ENCODE data around the gene OR2A5. TPM values are rescaled to one million over a fixed set of nuclear protein-coding genes. Genes with fewer than 3 reads are reported as not detected.

Gene OR2A5
- total and polyA plus RNA-seq, 2 donors (not counting 1 experiment from before 2014, with no cell fraction given), result not detected

- no peaks in the 10 kb centered on the region for H3K36me3 ChIP-seq (replicated peaks in 1 of 2; ENCODE audit: control extremely low read depth in 1 of 2, control insufficient read depth in 1 of 2, extremely low read depth in 1 of 2, insufficient read depth in 2 of 2, low read length in 1 of 2)
- H2AFZ ChIP-seq (ENCODE audit: insufficient read depth, low read depth, low read length, poor library complexity, severe bottlenecking), result peak overlapping the region; percentile 5
- no peaks in the 10 kb centered on the region for H3K9me3 ChIP-seq (ENCODE audit: control extremely low read depth in 1 of 3, control insufficient read depth in 2 of 3, insufficient read depth in 1 of 3, low read length in 2 of 3)
- H3K4me3 ChIP-seq (ENCODE audit: control extremely low read depth in 1 of 5, extremely low read depth in 1 of 5, insufficient read depth in 1 of 5, low read depth in 2 of 5, low read length in 4 of 5), result no peak overlapping the region
- Mint-ChIP-seq H3K27ac (no peak overlapping the region), H3K27me3 (no peaks in the 10 kb centered on the region), H3K4me1 (no peaks in the 10 kb centered on the region), H3K9me3 (ENCODE audit: insufficient read depth) (no peaks in the 10 kb centered on the region), H3K4me3 (no peak overlapping the region)
- H3K4me1 ChIP-seq (ENCODE audit: control insufficient read depth in 2 of 2, insufficient read depth in 2 of 2, low read length in 2 of 2), result no peaks in the 10 kb centered on the region
- DNase-seq (peak; percentile 6), ATAC-seq (ENCODE audit: low read depth) (no peak)
- ChIA-PET POLR2A (no interaction called here), CTCF (no interaction called here)
- H3K79me2 ChIP-seq (ENCODE audit: control insufficient read depth, insufficient read depth, low read length), result no peaks in the 10 kb centered on the region
- no peak overlapping the region for H3K27ac ChIP-seq (ENCODE audit: low read length in 2 of 2)
- intact Hi-C loops (cut with micrococcal nuclease), result no loop called here
- H3K4me2 ChIP-seq (replicated peaks; ENCODE audit: low read depth, low read length, poor library complexity, severe bottlenecking), result no peak overlapping the region
- no peaks in the 10 kb centered on the region for H4K20me1 ChIP-seq (ENCODE audit: control insufficient read depth, insufficient read depth, low read length, poor library complexity, severe bottlenecking)
- 53% methylated on average over 3 of the region's 3 CpGs for WGBS (ENCODE audit: insufficient coverage)
- H3K27me3 ChIP-seq (replicated peaks in 1 of 4; ENCODE audit: control extremely low read depth in 1 of 4, control insufficient read depth in 3 of 4, insufficient read depth in 4 of 4, low read length in 3 of 4), result no peaks in the 10 kb centered on the region
- no peak for TF ChIP-seq EZH2 (IDR thresholded peaks at IDR 0.05; ENCODE audit: borderline replicate concordance, insufficient read depth, low read depth, low read length, poor library complexity, severe bottlenecking)
- no peak for TF ChIP-seq CTCF (IDR thresholded peaks at IDR 0.05)
- no peak overlapping the region for H3K9ac ChIP-seq (ENCODE audit: low read length)
These were observed 24.5 kb upstream of the OR2A5 start for GRCh38 chr7:144024213-144024612.

DNA sequence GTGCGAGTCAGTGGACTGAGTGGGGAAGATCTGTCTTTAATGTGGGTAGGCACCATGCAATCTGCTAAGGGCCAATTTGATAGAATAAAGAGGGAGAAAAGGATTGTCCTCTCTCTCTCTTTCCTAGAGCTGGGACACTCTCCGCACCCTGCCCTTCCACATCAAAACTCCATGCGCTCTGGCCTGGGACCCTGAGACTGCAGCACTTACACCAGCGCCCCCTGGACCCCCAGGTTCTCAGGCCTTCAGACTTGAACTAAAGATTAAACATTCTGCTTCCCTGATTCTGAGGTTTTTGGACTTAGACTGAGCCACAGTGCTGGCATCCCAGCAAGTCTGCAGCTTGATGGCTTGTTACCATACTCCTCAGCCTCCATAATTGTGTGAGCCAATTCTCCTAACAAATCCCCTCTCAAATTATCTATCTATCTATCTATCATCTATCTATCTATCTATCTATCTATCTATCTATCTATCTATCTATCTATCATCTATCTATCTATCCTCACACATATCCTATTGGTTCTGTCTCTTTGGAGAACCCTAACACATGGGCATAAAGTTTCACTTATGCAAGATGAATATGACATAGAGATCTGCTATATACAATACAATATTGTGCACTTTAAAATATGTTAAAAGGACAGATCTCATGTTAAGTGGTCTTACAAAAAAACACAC lies 22.4 kb upstream of the OR2A5 start:
- ChIA-PET POLR2A (no interaction called here), CTCF (no interaction called here)
- no peak overlapping the region for H3K27ac Mint-ChIP-seq
- Histone ChIP-seq H3K4me1 (ENCODE audit: control insufficient read depth in 2 of 2, insufficient read depth in 2 of 2, low read length in 2 of 2) (no peaks in the 10 kb centered on the region), H3K9me3 (ENCODE audit: control extremely low read depth in 1 of 3, control insufficient read depth in 2 of 3, insufficient read depth in 1 of 3, low read length in 2 of 3) (no peaks in the 10 kb centered on the region), H3K27ac (ENCODE audit: low read length in 2 of 2) (no peak overlapping the region), H3K27me3 (replicated peaks in 1 of 4; ENCODE audit: control extremely low read depth in 1 of 4, control insufficient read depth in 3 of 4, insufficient read depth in 4 of 4, low read length in 3 of 4) (no peaks in the 10 kb centered on the region), H4K20me1 (ENCODE audit: control insufficient read depth, insufficient read depth, low read length, poor library complexity, severe bottlenecking) (no peaks in the 10 kb centered on the region), H3K36me3 (replicated peaks in 1 of 2; ENCODE audit: control extremely low read depth in 1 of 2, control insufficient read depth in 1 of 2, extremely low read depth in 1 of 2, insufficient read depth in 2 of 2, low read length in 1 of 2) (no peaks in the 10 kb centered on the region), H3K9ac (ENCODE audit: low read length) (no peak overlapping the region), H3K4me2 (replicated peaks; ENCODE audit: low read depth, low read length, poor library complexity, severe bottlenecking) (no peak overlapping the region), H3K79me2 (ENCODE audit: control insufficient read depth, insufficient read depth, low read length) (no peaks in the 10 kb centered on the region), H2AFZ (ENCODE audit: insufficient read depth, low read depth, low read length, poor library complexity, severe bottlenecking) (no peak overlapping the region), H3K4me3 (ENCODE audit: control extremely low read depth in 1 of 5, extremely low read depth in 1 of 5, insufficient read depth in 1 of 5, low read depth in 2 of 5, low read length in 4 of 5) (no peak overlapping the region)
- H3K9me3 Mint-ChIP-seq (ENCODE audit: insufficient read depth), result no peaks in the 10 kb centered on the region
- DNase-seq, result no peak
- no peak overlapping the region for H3K4me3 Mint-ChIP-seq
- 48% methylated on average over 3 of the region's 4 CpGs for WGBS (ENCODE audit: insufficient coverage)
- intact Hi-C loops (cut with micrococcal nuclease), result no loop called here
- ATAC-seq (ENCODE audit: low read depth), result no peak
- TF ChIP-seq EZH2 (IDR thresholded peaks at IDR 0.05; ENCODE audit: borderline replicate concordance, insufficient read depth, low read depth, low read length, poor library complexity, severe bottlenecking) (no peak), CTCF (IDR thresholded peaks at IDR 0.05) (no peak)
- H3K27me3 Mint-ChIP-seq, result peaks cover 4% of the 10 kb centered on the region
- no peaks in the 10 kb centered on the region for H3K4me1 Mint-ChIP-seq
